HepG2 (cell line): ENCODE measurements around the gene TMEM250. TPM values are rescaled to one million over a fixed set of nuclear protein-coding genes. Genes with fewer than 3 reads are reported as not detected.

Experiments
- ARNTL ChIP-seq: sonication (generic); formaldehyde crosslinking; IDR thresholded peaks from 2 replicates; pipeline ENCODE4 v1.4.0; 2020; ENCODE audit warnings: mild to moderate bottlenecking, missing genetic modification reagents
- CCDC6 ChIP-seq: sonication (generic); formaldehyde crosslinking; IDR thresholded peaks from 2 replicates; pipeline ENCODE4 v1.8.1; 2022; ENCODE audit warnings: mild to moderate bottlenecking, missing genetic modification reagents, moderate library complexity
- ISL2 ChIP-seq: sonication (generic); formaldehyde crosslinking; IDR thresholded peaks from 2 replicates; pipeline ENCODE4 v1.5.0; 2020; ENCODE audit warnings: missing genetic modification reagents
- MEIS1 ChIP-seq: sonication (generic); formaldehyde crosslinking; IDR thresholded peaks from 2 replicates; pipeline ENCODE4 v1.9.0; 2021; ENCODE audit warnings: mild to moderate bottlenecking, missing genetic modification reagents, moderate library complexity, borderline replicate concordance
- PRMT3 ChIP-seq: sonication (generic); formaldehyde crosslinking; IDR thresholded peaks from 2 replicates; pipeline ENCODE4 v1.8.1; 2022; ENCODE audit warnings: low read depth, mild to moderate bottlenecking, moderate library complexity, missing genetic modification reagents, borderline replicate concordance
- RXRA ChIP-seq: sonication (generic); formaldehyde crosslinking; IDR thresholded peaks from 2 replicates; pipeline ENCODE4 v1.5.1; 2020; ENCODE audit warnings: missing genetic modification reagents
- ZNF329 ChIP-seq: sonication (generic); formaldehyde crosslinking; IDR thresholded peaks from 2 replicates; pipeline ENCODE4 v1.9.0; 2021; ENCODE audit warnings: low read depth, mild to moderate bottlenecking, missing genetic modification reagents
- ZNF335 ChIP-seq: sonication (generic); formaldehyde crosslinking; IDR thresholded peaks from 2 replicates; pipeline ENCODE4 v1.4.0; 2020; ENCODE audit warnings: missing genetic modification reagents
- ZNF572 ChIP-seq: sonication (generic); formaldehyde crosslinking; IDR thresholded peaks from 2 replicates; pipeline ENCODE4 v1.5.1; 2020; ENCODE audit warnings: mild to moderate bottlenecking, missing genetic modification reagents
- ZNF746 ChIP-seq: sonication (generic); formaldehyde crosslinking; IDR thresholded peaks from 2 replicates; pipeline ENCODE4 v1.8.0; 2022; ENCODE audit warnings: mild to moderate bottlenecking, missing genetic modification reagents
- ZSCAN31 ChIP-seq: sonication (generic); formaldehyde crosslinking; IDR thresholded peaks from 2 replicates; pipeline ENCODE4 v1.5.0; 2020; ENCODE audit warnings: low read depth, mild to moderate bottlenecking, missing genetic modification reagents
- polyA plus RNA-seq, 8 experiments: library from polyadenylated mRNA; depleted of rRNA in 3 of 8; stranded (reverse) in 7 of 8; unstranded in 1 of 8; fragments of >200 nt; fragmentation: Illumina TruSeq in 4 of 8; extraction: Trizol in 4 of 8; gene quantifications; 2 replicates each; pipeline versions ENCODE4 v1.2.1 to v1.2.3, GENCODE V29; 2011 to 2016; ENCODE audit warnings: low read depth in 4 of 8, missing spikeins in 1 of 8, mixed read lengths in 1 of 8; ENCODE audit not compliant: insufficient read depth in 1 of 8
- total RNA-seq, 5 experiments: library from RNA; depleted of rRNA; stranded (reverse); fragments of >200 nt; fragmentation: Illumina TruSeq; extraction: Trizol; gene quantifications; 2 replicates each; pipeline ENCODE4 v1.2.3, GENCODE V29; 2016; ENCODE audit warnings: low read depth in 1 of 5
- TF ChIP-seq, protein P1 (sequence below): sonication (generic); formaldehyde crosslinking; IDR thresholded peaks from 2 replicates; pipeline ENCODE4 v1.8.0; 2022; ENCODE audit warnings: mild to moderate bottlenecking, missing genetic modification reagents, borderline replicate concordance
- TF ChIP-seq, protein P2 (sequence below): IDR thresholded peaks from 2 replicates; pipeline ENCODE4 v1.6.1; 2016; ENCODE audit warnings: low read depth, borderline replicate concordance
- TF ChIP-seq, protein P3 (sequence below): IDR thresholded peaks from 2 replicates; pipeline ENCODE4 v1.6.1; 2012; ENCODE audit warnings: low read depth, low read length, improper control_type of control experiment
- TF ChIP-seq, protein P4 (sequence below): sonication (generic); formaldehyde crosslinking; IDR thresholded peaks from 2 replicates; pipeline ENCODE4 v1.5.0; 2020; ENCODE audit warnings: missing genetic modification reagents
- TF ChIP-seq, protein P5 (sequence below): sonication (generic); formaldehyde crosslinking; IDR thresholded peaks from 2 replicates; pipeline ENCODE4 v1.4.0; 2020; ENCODE audit warnings: missing genetic modification reagents
- TF ChIP-seq, protein P6 (sequence below): sonication (generic); formaldehyde crosslinking; IDR thresholded peaks from 2 replicates; pipeline ENCODE4 v1.5.0; 2020; ENCODE audit warnings: mild to moderate bottlenecking, missing genetic modification reagents
- TF ChIP-seq, protein P7 (sequence below): sonication (generic); formaldehyde crosslinking; IDR thresholded peaks from 2 replicates; pipeline ENCODE4 v1.5.0; 2020; ENCODE audit warnings: mild to moderate bottlenecking, missing genetic modification reagents

TMEM250 gene
- total and polyA plus RNA-seq, 2 of the 13 experiments (the other 11 are each of a cell fraction or from before 2014, with no cell fraction given), result 5.5 to 13.9 TPM

DNA sequence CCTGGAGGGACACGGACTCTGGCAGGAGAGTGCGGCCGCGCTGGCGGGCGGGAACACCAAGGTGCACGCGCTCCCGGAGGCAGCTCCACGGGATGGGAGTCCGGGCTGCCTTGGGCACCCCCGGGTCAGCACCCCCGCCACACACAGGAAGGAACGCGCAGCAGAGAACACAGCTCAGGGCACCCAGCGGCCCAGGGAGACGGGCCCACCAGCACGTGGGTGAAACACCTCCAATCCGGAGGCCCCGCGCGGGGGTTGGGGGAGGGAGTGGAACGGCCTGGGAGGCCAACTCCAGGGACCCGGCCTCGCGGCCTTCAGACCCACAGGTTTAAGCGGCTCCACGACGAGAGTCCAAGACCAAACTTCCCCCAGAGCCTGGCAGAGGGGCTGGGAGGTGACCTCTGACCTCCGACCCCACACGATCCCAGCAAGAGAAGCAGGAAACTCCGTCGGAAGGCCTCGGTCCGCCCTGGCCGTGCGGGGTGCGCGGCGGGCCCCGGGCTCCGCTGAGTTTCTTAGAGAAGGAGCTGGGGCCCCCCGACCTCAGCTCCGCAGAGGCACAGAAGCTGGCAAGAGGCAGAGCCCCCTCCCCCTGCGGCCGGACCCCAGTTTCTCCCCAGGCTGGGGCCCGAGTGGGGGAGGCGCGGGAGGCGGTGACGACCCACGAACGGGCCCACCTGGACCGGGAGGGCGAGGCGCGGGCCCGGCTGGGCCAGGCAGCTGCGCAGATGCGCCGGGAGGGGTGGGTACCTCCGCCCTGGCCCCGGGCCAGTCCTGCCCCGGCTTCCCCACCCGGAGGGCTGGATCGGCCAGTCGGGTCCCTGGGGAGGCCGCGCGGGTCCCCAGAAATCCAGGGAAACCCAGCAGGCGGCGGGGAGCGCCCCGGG, 24.4 kb downstream of the TMEM250 start (continued):
- TF ChIP-seq, protein P1, sequence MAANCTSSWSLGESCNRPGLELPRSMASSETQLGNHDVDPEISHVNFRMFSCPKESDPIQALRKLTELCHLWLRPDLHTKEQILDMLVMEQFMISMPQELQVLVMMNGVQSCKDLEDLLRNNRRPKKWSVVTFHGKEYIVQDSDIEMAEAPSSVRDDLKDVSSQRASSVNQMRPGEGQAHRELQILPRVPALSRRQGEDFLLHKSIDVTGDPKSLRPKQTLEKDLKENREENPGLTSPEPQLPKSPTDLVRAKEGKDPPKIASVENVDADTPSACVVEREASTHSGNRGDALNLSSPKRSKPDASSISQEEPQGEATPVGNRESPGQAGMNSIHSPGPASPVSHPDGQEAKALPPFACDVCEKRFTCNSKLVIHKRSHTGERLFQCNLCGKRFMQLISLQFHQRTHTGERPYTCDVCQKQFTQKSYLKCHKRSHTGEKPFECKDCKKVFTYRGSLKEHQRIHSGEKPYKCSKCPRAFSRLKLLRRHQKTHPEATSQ (CRISPR knock-in tag), result peak; percentile 50; the same call in 1 of the 2 replicates
- TF ChIP-seq ZNF335 (CRISPR knock-in tag), result no peak
- TF ChIP-seq, protein P2, sequence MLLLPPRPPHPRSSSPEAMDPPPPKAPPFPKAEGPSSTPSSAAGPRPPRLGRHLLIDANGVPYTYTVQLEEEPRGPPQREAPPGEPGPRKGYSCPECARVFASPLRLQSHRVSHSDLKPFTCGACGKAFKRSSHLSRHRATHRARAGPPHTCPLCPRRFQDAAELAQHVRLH (CRISPR knock-in tag), result no peak; the same call in 1 of the 2 replicates
- TF ChIP-seq ZSCAN31 (CRISPR knock-in tag), result peak; percentile 9; the same call in 1 of the 2 replicates
- TF ChIP-seq, protein P3, sequence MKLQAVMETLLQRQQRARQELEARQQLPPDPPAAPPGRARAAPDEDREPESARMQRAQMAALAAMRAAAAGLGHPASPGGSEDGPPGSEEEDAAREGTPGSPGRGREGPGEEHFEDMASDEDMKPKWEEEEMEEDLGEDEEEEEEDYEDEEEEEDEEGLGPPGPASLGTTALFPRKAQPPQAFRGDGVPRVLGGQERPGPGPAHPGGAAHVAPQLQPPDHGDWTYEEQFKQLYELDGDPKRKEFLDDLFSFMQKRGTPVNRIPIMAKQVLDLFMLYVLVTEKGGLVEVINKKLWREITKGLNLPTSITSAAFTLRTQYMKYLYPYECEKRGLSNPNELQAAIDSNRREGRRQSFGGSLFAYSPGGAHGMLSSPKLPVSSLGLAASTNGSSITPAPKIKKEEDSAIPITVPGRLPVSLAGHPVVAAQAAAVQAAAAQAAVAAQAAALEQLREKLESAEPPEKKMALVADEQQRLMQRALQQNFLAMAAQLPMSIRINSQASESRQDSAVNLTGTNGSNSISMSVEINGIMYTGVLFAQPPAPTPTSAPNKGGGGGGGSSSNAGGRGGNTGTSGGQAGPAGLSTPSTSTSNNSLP, result no peak
- TF ChIP-seq ZNF572 (CRISPR knock-in tag), result no peak
- TF ChIP-seq ARNTL (CRISPR knock-in tag), result no peak
- TF ChIP-seq ZNF329 (CRISPR knock-in tag), result no peak
- TF ChIP-seq MEIS1, result no peak
- TF ChIP-seq PRMT3, result no peak
- TF ChIP-seq ISL2 (CRISPR knock-in tag), result no peak; the same call in none of the 2 replicates
- peak; percentile 64; the same call in 1 of the 2 replicates for TF ChIP-seq ZNF746 (CRISPR knock-in tag)
- TF ChIP-seq CCDC6 (CRISPR knock-in tag), result no peak
- TF ChIP-seq, protein P4, sequence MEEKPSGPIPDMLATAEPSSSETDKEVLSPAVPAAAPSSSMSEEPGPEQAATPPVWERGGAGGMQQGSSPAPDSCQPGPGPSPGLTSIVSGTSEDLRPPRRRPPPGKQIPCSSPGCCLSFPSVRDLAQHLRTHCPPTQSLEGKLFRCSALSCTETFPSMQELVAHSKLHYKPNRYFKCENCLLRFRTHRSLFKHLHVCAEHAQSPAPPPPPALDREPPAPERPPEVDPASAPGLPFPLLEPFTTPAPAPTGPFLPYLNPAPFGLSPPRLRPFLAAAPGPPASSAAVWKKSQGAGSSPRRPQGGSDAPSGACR (CRISPR knock-in tag), result no peak
- TF ChIP-seq, protein P5, sequence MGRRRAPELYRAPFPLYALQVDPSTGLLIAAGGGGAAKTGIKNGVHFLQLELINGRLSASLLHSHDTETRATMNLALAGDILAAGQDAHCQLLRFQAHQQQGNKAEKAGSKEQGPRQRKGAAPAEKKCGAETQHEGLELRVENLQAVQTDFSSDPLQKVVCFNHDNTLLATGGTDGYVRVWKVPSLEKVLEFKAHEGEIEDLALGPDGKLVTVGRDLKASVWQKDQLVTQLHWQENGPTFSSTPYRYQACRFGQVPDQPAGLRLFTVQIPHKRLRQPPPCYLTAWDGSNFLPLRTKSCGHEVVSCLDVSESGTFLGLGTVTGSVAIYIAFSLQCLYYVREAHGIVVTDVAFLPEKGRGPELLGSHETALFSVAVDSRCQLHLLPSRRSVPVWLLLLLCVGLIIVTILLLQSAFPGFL (CRISPR knock-in tag), result no peak
- TF ChIP-seq, protein P6, sequence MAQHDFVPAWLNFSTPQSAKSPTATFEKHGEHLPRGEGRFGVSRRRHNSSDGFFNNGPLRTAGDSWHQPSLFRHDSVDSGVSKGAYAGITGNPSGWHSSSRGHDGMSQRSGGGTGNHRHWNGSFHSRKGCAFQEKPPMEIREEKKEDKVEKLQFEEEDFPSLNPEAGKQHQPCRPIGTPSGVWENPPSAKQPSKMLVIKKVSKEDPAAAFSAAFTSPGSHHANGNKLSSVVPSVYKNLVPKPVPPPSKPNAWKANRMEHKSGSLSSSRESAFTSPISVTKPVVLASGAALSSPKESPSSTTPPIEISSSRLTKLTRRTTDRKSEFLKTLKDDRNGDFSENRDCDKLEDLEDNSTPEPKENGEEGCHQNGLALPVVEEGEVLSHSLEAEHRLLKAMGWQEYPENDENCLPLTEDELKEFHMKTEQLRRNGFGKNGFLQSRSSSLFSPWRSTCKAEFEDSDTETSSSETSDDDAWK (CRISPR knock-in tag), result no peak
- TF ChIP-seq, protein P7, sequence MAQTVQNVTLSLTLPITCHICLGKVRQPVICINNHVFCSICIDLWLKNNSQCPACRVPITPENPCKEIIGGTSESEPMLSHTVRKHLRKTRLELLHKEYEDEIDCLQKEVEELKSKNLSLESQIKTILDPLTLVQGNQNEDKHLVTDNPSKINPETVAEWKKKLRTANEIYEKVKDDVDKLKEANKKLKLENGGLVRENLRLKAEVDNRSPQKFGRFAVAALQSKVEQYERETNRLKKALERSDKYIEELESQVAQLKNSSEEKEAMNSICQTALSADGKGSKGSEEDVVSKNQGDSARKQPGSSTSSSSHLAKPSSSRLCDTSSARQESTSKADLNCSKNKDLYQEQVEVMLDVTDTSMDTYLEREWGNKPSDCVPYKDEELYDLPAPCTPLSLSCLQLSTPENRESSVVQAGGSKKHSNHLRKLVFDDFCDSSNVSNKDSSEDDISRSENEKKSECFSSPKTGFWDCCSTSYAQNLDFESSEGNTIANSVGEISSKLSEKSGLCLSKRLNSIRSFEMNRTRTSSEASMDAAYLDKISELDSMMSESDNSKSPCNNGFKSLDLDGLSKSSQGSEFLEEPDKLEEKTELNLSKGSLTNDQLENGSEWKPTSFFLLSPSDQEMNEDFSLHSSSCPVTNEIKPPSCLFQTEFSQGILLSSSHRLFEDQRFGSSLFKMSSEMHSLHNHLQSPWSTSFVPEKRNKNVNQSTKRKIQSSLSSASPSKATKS (CRISPR knock-in tag), result no peak
- TF ChIP-seq RXRA (CRISPR knock-in tag), result peak; percentile 73
